Uterus (tissue), 4 donors: ENCODE measurements around the gene FBXW2. TPM values are rescaled to one million over a fixed set of nuclear protein-coding genes. Genes with fewer than 3 reads are reported as not detected.

ENCODE experiments used
- DNase-seq, 2 donors: peaks; one replicate each; pipeline ENCODE4 v3.0.0-alpha.2; 2019 to 2020
- H3K27ac ChIP-seq, 2 donors: fragments of 200-600 bp; sonication (generic); 1 replicate in 1 of 2; 2 replicates in 1 of 2; pipeline ENCODE4 v1.5.1; 2016 to 2018
- H3K27me3 ChIP-seq, 2 donors: fragments of 200-600 bp; sonication (generic); one replicate each; pipeline ENCODE4 v1.5.1; 2018 to 2019; ENCODE audit warnings: control low read depth in 1 of 2
- H3K36me3 ChIP-seq, 2 donors: fragments of 200-600 bp; sonication (generic); one replicate each; pipeline ENCODE4 v1.5.1; 2019; ENCODE audit warnings: control low read depth in 1 of 2
- H3K4me1 ChIP-seq, 2 donors: fragments of 200-600 bp; sonication (generic); one replicate each; pipeline ENCODE4 v1.5.1; 2018 to 2019; ENCODE audit warnings: control low read depth in 1 of 2
- H3K4me3 ChIP-seq, 2 donors: fragments of 200-600 bp; sonication (generic); 1 replicate in 1 of 2; 2 replicates in 1 of 2; pipeline ENCODE4 v1.5.1; 2018 to 2019; ENCODE audit warnings: mild to moderate bottlenecking in 1 of 2
- H3K9me3 ChIP-seq, 2 donors: fragments of 200-600 bp; sonication (generic); one replicate each; pipeline ENCODE4 v1.5.1; 2019; ENCODE audit warnings: control low read depth in 1 of 2
- POLR2A ChIP-seq, 2 donors: fragments of 450-650 bp; IDR thresholded peaks; one replicate each; pipeline ENCODE4 v1.6.1; 2016; ENCODE audit warnings: antibody characterized with exemption in 2 of 2, mild to moderate bottlenecking in 1 of 2, moderate library complexity in 1 of 2
- intact Hi-C: fragments of 100-400 bp; cut with DNase I; formaldehyde crosslinking; loops from one replicate; pipeline ENCODE4 v1.15.1; 2023; ENCODE audit warnings: low total_unique reads
- total RNA-seq, 4 donors: library from RNA; depleted of rRNA in 3 of 4; stranded (reverse); fragments of >200 nt in 3 of 4; gene quantifications; one replicate each; pipeline versions ENCODE4 v1.1.0 to v1.2.4, GENCODE V29; 2014 to 2023
- TF ChIP-seq, protein P1 (sequence below), 4 experiments: fragments of 200-600 bp in 2 of 4; fragments of 450-650 bp in 2 of 4; sonication (generic) in 2 of 4; IDR thresholded peaks; one replicate each; pipeline ENCODE4 v1.5.1; 2016 to 2019; ENCODE audit warnings: antibody characterized with exemption in 4 of 4, mild to moderate bottlenecking in 2 of 4, moderate library complexity in 1 of 4
- donor health status: DM: yes; HTN: yes; CAD: no.

FBXW2 gene
- total RNA-seq, 4 donors from 2014 or later = 20.7 to 82.4 (median 40.0) TPM

- no peak for DNase-seq
- Histone ChIP-seq H3K27ac (no peak overlapping the region), H3K27me3 (no peaks in the 10 kb centered on the region), H3K36me3 (no peaks in the 10 kb centered on the region), H3K4me3 (no peak overlapping the region), H3K9me3 (no peaks in the 10 kb centered on the region), H3K4me1 (no peaks in the 10 kb centered on the region)
- intact Hi-C loops = no loop called here
- TF ChIP-seq, protein P1, sequence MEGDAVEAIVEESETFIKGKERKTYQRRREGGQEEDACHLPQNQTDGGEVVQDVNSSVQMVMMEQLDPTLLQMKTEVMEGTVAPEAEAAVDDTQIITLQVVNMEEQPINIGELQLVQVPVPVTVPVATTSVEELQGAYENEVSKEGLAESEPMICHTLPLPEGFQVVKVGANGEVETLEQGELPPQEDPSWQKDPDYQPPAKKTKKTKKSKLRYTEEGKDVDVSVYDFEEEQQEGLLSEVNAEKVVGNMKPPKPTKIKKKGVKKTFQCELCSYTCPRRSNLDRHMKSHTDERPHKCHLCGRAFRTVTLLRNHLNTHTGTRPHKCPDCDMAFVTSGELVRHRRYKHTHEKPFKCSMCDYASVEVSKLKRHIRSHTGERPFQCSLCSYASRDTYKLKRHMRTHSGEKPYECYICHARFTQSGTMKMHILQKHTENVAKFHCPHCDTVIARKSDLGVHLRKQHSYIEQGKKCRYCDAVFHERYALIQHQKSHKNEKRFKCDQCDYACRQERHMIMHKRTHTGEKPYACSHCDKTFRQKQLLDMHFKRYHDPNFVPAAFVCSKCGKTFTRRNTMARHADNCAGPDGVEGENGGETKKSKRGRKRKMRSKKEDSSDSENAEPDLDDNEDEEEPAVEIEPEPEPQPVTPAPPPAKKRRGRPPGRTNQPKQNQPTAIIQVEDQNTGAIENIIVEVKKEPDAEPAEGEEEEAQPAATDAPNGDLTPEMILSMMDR (IDR thresholded peaks at IDR 0.05) = no peak
Observed at GRCh38 chr9:120740132-120740531, 53.1 kb downstream of the FBXW2 start.

DNA sequence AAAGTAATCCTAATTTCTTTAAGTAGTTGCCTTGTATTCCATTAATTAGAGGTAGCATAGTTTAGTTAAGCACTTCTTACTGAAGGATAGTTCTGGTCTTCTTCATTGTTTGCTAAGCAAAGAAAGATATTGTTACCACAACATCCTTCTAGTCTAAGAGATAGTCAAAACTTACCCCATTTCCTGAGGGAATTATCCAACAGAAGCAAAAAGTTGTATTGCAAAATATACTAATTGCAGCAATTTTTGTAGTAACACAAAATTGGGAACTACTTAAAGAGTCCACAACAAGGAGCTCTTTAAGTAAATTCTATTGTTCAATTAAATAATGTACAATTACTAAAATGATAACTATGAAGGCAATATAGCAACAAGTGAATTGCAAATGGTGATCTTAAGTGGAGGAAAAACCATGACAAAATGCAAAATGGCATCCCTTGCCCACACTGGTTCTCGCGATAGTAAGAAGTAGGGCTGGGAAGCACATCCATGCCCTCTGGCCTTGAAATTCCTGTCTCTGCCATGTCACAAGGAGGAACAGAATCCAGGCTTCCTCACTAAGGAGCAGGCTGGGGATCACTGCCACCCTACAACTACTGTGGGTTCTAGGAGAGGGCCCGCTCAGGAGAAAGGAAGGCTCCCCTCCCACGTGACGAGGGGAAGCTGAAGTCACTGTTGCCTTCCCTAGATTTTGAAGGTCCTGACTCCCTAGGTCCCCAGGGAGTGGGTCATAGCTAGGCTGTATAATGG is 55.6 kb downstream of the FBXW2 start:
- no peaks in the 10 kb centered on the region for H3K9me3 ChIP-seq
- no peaks in the 10 kb centered on the region for H3K4me1 ChIP-seq
- no peaks in the 10 kb centered on the region for H3K36me3 ChIP-seq
- DNase-seq = no peak
- TF ChIP-seq POLR2A (IDR thresholded peaks at IDR 0.05) = no peak
- TF ChIP-seq, protein P1 (IDR thresholded peaks at IDR 0.05) = no peak
- H3K27me3 ChIP-seq = no peaks in the 10 kb centered on the region
- intact Hi-C loops = no loop called here
- H3K27ac ChIP-seq = no peak overlapping the region
- no peak overlapping the region for H3K4me3 ChIP-seq

GRCh38 chr9:120736881-120737280 is 56.3 kb downstream of the FBXW2 start:
- intact Hi-C loops = no loop called here
- Histone ChIP-seq H3K27ac (no peak overlapping the region), H3K4me3 (no peak overlapping the region), H3K9me3 (no peaks in the 10 kb centered on the region), H3K27me3 (no peaks in the 10 kb centered on the region), H3K4me1 (no peaks in the 10 kb centered on the region), H3K36me3 (no peaks in the 10 kb centered on the region)
- no peak for TF ChIP-seq POLR2A (IDR thresholded peaks at IDR 0.05)
- TF ChIP-seq, protein P1 (IDR thresholded peaks at IDR 0.05) = no peak
- no peak for DNase-seq

DNA sequence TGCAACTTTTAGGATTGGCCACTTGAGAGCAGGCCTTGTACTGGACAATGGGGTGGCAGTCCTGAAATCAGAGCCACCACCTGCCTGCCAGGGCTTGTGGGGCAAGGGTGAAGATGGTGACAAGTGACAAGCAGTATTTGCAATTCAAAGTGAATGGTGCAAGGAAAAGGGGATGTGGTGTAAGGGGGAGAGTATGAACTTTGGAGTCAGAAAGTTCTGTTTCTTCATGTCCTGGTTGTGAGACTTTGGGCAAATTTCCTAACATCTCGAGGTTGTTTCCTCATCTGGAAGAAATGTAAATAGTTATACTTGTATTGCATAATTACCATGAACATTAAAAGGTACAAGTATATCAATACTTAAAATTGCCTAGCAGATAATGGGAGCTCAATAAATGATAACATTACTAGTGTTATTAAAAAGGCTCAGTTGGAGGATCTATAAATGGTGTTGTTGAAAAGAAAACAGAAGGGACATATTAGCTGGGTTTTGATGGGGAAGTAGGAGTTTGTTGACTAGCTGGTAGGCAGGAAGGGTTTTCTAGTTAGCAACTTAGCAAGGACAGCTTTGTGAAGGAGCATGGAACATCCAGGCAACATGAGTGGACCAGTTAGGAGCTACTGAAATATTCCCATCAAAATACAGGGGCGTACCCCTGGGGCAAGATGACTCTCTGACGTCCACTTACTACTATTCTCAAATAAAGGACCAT is 57.6 kb downstream of the FBXW2 start:
- intact Hi-C loops = no loop called here
- no peak for DNase-seq
- H3K27me3 ChIP-seq = no peaks in the 10 kb centered on the region
- no peak overlapping the region for H3K27ac ChIP-seq
- H3K4me3 ChIP-seq = no peak overlapping the region
- TF ChIP-seq, protein P1 (IDR thresholded peaks at IDR 0.05) = no peak
- TF ChIP-seq POLR2A (IDR thresholded peaks at IDR 0.05) = no peak
- H3K9me3 ChIP-seq = no peaks in the 10 kb centered on the region
- H3K36me3 ChIP-seq = no peaks in the 10 kb centered on the region
- no peaks in the 10 kb centered on the region for H3K4me1 ChIP-seq
